NCI-H446 treated with DMSO at 0.1 percent for 48 hours (cell line): Measurements from ENCODE around the gene ATOH8.

ENCODE experiments used
- DNase-seq: peaks from one replicate; lab custom pipeline; 2025; lab: John Stamatoyannopoulos, UW

Gene ATOH8

DNA sequence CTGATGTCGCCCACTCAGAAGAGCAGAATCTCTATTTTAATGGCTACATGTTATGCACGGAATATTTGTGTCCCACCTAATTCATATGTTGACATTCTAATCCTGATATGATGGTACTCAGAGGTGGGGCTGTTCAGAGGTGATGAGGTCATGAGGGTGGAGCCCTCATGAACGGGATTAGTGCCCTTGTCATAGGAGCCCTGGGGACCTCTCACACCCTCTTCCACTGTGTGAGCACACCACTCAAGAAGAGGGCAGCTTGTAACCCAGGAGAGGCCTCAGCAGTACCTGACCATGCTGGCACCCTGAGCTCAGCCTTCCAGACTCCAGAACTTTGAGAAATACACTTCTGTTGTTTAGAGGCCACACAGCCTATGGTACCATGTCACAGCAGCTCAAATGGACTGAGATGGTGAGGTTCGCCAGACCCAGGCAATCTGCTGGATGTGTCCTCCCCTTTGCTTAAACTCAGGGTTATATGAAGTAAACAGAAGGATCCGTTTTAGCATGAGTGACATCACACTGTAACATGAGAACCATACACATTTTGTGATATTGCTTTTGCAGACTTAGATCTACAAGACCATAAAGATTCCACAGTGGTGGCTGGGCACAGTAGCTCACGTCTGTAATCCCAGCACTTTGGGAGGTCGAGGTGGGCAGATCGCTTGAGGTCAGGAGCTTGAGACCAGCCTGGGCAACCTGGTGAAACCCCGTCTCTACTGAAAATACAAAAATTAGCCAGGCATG is 48.7 kb downstream of the ATOH8 start:
- DNase-seq = no peak

DNA sequence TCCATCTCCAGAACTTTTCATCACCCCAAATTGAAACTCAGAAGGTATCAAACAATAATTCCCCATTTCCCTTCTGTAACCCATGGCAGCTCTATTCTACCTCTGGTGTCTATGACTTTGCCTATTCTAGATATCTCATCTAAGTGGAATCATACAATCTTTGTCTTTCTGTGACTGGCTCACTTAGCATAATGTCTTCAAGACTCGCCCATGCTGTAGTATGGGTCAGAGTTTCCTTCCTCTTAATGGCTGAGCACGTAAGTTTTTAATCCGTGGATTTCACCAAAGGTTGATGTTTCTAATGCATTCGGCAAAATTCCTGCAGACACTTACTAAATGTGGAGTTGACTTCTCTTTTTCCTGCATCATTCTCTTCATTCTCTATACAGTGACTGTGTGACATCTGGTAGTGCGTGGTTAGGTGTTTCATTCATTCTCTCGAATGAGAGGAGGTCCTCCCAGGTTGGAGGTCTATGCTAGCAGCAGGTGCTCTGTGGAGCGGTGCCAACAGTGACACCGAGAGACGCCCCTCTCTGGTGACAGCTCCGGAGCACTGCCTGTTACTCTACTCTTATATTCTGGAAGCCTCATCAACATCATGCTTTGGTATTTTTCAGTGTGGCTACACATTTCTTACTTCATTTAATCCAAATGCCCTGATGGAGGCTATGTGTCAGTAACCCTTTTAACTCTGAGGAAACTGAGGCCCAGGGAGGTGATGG is 50.1 kb downstream of the ATOH8 start:
- no peak for DNase-seq

GRCh38 chr2:85804583-85804982 is 50.8 kb downstream of the ATOH8 start:
- no peak for DNase-seq

GRCh38 chr2:85806358-85807118 is 52.7 kb downstream of the ATOH8 start:
- DNase-seq = no peak

DNA sequence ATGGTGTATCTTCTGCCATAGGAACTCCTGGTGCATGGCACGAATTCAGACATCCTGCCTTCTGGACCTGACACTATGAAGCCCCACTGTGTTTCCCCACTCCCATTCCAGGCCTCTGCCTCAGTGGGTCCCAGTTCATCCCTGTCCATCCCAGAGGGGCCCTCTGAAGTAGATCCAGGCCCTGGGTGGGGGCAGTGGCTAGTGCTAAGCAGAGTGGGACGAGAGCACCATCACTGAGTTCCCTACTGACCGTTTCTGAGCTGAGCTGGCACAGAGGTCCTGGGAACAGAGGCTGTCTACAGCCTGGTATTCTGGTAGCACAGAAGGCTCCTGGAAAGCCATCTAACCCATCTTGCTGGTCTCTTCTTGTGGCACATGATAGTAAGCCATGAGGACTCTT is 54.0 kb downstream of the ATOH8 start:
- DNase-seq = no peak

DNA sequence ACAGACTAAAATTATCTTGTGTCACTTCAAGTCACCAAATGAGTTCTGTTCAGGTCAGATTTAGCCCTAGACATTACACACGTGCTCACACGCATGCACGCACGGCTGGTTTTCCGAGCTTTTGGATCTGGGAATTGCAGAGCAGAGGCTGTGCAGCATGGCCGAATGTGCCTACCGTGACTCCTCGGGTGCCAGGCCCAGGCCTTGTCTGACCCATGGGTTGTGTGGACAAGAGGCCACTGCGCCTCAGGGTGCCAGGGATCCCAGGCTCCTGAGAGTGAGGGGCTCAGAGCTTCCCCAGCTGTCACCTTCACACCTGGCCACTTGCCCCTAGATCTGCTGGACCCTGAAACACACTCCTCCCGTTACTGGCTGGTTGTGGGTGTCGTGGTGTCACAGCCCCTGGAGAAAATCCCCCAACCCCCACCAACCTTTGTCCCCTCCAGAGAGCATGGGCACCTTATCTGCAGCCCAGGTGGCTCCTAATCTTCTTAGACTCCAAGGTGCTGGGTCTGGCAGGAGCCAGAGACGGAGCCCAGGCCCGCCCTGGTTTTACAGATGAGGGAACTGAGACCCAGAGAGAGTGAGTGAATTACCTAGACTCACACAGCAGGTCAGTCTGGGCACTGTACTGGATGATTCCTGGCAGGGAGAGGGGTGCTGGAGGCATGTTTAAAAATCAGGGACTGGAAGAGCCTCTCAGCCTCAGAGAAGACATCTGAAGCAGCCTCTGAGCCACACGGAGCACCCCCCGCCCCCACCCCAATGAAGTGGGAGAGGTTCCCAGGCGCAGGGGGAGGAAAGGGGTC is 56.8 kb downstream of the ATOH8 start:
- DNase-seq = no peak

GRCh38 chr2:85811180-85812093 is 57.6 kb downstream of the ATOH8 start:
- DNase-seq = no peak

GRCh38 chr2:85812094-85812735 is 58.4 kb downstream of the ATOH8 start:
- DNase-seq = no peak

DNA sequence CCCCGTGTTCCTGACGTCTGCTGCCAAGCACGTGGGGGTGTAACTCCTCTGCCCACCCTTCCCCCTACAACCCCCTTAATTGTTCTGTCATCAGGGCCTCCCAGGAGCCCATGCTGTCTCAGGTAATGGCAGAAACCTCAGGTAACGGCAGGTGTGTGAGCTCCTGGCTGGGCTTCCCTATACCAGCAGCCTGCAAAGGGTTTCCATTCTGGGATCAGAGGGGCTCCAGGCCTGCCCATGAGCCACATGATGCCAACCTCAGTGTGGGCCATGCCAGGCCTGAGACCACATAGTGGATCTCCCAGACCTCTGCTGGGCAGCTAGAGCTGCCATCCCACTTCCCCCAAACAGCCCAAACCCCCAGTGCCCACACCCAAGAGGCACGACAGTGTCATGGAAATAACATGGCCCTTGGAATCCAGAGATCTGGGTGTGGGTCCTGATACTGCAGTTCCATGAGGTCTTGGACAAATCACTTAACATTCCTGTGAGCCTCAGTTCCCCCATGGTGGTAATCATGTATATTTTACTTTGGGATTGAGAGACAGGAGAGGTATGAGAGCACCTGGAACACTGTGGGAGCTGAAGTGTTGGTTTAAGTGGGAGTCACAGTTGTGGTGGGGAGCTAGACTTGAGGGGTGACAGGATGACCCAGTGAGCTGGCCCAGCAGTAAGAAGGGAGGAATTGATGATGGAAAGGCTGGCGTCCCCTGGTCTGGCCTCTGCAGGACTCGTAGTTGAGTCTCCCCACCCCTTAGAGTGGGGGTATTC is 59.6 kb downstream of the ATOH8 start:
- no peak for DNase-seq

GRCh38 chr2:85813982-85814801 is 60.4 kb downstream of the ATOH8 start:
- DNase-seq = peak; percentile 75

DNA sequence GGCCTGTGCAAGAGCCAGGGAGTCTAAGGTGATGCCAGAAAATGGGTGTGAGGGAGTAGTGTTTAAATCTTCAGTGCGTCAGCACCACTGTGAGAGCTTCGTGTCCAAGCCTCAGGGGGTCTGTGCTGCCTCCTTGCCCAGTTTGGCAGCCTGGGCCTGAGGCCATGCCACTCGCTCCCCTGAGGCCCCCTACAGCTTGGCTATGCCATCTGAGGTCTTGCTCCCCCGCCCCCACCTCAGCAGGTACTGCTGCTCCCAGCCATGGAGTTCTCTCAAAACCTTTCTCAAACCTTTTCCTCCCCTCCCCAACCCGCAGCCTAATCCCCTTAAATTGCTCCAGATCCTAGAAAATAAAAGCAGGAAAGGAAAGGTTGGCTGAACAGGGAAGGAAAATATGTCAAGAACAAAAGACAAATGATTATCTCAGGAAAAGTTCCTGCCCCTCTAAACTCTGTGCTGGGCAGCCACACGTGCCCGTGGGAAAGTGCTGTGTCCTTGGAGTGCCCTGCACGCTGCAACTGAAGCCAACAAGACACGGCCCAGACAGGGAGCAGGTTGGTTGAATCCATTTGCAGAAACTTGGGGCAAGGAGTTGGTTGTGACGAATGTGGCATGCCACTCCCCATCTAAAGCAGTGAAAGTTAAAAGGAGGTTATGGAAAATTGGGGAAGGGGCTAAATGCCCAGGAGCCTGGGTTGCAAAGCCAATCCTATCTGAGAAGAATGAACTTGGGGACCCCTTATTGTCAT is 61.2 kb downstream of the ATOH8 start:
- DNase-seq = no peak

DNA sequence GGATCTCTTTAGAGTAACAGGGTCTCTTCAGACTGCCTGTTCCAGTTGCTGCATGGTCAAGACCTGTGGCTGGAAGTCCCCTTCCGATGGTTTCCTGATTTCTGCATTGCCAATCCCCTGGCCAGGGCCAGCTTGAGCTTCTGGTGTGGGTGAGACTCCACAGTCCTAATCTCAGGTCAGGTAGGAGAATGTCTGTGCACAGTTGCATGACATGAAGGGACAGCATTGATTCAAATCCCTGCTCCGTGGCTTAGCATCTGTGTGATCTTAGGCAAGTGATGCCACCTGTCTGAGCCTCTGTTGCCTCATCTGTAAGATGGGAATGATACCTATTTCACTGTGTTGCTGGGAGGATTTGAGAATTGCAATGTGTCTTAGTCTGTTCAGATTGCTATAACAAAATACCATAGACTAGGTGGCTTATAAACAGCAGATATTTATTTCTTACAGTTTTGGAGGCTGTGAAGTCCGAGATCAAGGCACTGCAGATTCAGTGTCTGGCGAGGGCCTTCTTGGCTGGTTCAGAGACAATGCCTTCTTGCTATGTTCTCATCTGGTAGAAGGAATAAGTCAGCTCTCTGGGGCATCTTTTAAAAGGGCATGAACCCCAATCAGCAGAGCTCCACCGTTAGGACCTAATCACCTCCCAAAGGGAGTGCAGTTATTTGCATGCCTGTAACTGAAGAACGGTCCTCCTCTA is 66.2 kb downstream of the ATOH8 start:
- no peak for DNase-seq

GRCh38 chr2:85822766-85823165 is 69.0 kb downstream of the ATOH8 start:
- no peak for DNase-seq

DNA sequence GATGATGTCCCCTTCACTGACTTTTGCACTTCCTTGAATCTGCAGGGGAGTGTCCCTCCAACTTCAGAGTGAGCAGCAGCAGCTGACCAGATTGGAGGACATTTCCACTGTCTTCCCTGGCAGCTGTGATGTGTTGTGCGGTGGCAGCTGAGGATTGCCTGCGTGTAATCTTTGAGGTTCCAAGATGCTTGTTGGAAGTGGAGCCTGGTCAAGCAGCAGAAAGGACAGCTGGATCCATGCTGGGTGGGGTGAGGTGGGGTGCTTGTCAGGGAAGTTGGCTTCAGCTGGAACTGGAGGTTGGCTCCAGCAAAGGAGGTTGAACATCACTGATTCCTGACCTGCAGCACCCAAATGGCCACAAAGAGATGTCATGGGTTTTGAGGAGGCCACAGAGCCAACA is 70.2 kb downstream of the ATOH8 start:
- DNase-seq = no peak

DNA sequence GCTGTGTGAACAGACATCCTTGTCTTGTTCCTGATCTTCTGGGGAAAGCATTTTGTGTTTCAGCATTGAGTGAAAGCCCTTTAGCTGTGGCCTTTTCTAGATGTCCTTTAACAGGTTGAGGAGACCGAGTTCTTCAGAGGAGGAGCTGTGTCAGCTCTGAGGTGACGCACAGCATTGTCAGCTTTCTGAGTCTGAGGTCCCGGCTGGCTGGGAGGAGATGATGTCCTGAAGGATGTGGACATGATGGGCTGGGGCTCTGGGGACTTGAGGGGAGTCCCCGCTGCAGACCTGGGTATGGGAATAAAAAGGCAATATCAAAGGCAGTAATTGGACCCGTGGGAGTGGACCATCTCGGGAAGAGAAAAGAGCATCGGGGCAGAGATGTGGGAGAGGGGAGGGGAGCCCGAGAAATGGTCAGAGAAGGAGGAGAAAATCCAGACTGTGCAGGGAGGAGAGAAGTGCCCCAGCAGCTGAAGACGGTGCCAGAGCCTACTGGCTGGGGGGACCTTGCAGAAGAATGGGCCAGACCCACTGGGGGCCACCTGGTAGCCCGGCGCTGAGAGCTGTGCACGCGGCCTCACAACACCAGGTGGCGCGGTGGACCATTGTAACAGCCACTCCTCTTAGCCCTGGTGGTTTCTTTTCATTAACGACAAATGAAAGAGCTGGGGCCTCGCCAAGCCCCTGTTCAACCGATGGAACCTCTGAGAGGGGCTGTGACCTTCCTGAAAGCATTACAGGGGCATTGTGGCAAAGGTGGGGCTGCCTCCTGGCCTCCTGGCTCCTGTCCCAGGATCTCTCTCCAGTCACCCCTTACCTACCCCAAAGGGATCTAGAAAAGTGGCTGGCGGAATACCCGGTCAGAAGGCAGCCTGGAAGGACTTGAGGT is 73.4 kb downstream of the ATOH8 start:
- peak; percentile 40 for DNase-seq

GRCh38 chr2:85827879-85828569 is 74.2 kb downstream of the ATOH8 start:
- DNase-seq = no peak
